Activated naive CD8-positive, alpha-beta T cell treated with anti-CD3 and anti-CD28 coated beads for 36 hours (primary cell): ENCODE measurements around the gene RTP4. TPM values are rescaled to one million over a fixed set of nuclear protein-coding genes. Genes with fewer than 3 reads are reported as not detected.
"Not testable (repeated sequence)": the region's sequence is repeated elsewhere in the genome, so short reads cannot be mapped to it uniquely, and the experiment has no call there.

Source experiments
- DNase-seq: peaks from one replicate; pipeline ENCODE4 v3.0.0; 2021
- H3K27ac Mint-ChIP-seq: one replicate; pipeline ENCODE4 v1.8.0; 2022; ENCODE audit warnings: mild to moderate bottlenecking, moderate library complexity, mixed read lengths
- H3K27me3 Mint-ChIP-seq: one replicate; pipeline ENCODE4 v1.8.0; 2022; ENCODE audit warnings: mild to moderate bottlenecking, mixed read lengths
- H3K36me3 Mint-ChIP-seq: one replicate; pipeline ENCODE4 v1.8.0; 2021; ENCODE audit warnings: mild to moderate bottlenecking, mixed read lengths
- H3K4me1 Mint-ChIP-seq: one replicate; pipeline ENCODE4 v1.8.0; 2021; ENCODE audit warnings: mixed read lengths
- H3K4me3 Mint-ChIP-seq: one replicate; pipeline ENCODE4 v1.8.0; 2022; ENCODE audit warnings: mild to moderate bottlenecking, moderate library complexity, mixed read lengths
- H3K9me3 Mint-ChIP-seq: one replicate; pipeline ENCODE4 v1.8.0; 2022; ENCODE audit warnings: mixed read lengths
- total RNA-seq, 2 experiments: library from RNA; stranded (reverse); gene quantifications; one replicate each; pipeline ENCODE4 v1.2.3, GENCODE V29; 2021

RTP4 gene
- total RNA-seq, 2 experiments from 2014 or later, result 4.6 to 4.9 TPM

DNA sequence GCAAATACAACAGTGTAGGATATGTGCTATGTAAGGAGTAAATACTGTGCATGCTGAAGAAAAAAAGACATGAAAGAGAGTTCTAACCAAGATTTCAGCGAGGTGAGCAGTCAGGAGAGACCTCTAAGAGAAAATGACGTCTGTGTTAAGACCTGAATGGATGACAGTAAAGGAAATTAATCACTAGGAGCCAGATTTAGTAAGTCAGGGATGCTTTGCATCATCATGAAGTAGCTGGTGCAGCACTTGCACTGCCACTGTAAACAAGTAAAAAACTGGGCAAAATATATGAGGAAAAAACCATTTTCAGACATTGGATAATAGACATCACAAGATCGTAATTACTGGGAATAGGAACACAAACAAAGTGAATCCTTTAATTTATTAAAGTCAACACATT is 32.6 kb downstream of the RTP4 start:
- no peaks in the 10 kb centered on the region for H3K4me1 Mint-ChIP-seq
- H3K36me3 Mint-ChIP-seq, result no peaks in the 10 kb centered on the region
- H3K27ac Mint-ChIP-seq, result no peak overlapping the region
- no peak for DNase-seq
- peaks cover 27% of the 10 kb centered on the region for H3K27me3 Mint-ChIP-seq
- H3K4me3 Mint-ChIP-seq, result no peak overlapping the region
- H3K9me3 Mint-ChIP-seq, result no peaks in the 10 kb centered on the region

DNA sequence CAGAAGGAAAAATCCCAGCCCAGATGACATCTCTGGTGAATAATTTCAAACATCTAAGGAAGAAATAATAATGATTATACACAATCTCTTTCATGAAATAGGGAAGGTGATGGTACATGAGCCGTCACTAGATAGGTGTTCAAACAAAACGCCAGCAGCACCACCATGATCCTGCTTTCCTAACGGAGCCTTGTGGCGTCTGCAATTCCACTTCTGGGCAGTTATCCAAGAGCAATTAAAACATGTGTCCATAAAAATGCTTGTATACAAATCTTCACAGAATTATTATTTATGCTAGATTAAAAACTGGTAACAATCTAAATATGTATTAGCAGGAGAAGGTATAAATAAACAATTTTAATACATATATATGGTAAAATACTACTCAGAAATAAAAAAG is 33.7 kb downstream of the RTP4 start:
- no peaks in the 10 kb centered on the region for H3K9me3 Mint-ChIP-seq
- DNase-seq, result no peak
- H3K27me3 Mint-ChIP-seq, result peaks cover 26% of the 10 kb centered on the region
- no peaks in the 10 kb centered on the region for H3K36me3 Mint-ChIP-seq
- no peaks in the 10 kb centered on the region for H3K4me1 Mint-ChIP-seq
- no peak overlapping the region for H3K27ac Mint-ChIP-seq
- H3K4me3 Mint-ChIP-seq, result no peak overlapping the region

DNA sequence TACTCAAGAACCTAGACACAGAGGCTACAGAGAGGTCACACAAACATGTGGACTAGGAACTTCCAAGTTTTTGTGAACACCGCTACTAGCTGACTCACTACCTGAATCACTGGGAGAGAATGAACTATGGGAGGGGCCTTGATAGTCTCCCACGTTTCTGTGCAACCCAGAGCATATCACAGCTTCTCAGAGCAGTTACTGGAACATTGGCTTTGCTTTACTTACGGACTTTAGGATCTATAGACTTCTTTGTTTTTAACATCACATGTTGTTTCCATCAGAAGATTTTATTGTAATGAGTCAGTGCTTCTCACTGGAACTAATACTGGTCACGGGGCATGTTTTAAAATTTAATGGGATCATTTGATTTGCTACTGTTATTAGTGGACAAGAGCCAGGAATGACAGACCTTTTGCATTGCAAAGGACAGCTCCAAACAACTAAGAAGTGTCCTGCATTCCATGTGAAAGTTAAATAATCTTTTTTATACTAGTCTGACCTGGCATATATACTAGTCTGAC is 35.6 kb downstream of the RTP4 start:
- Mint-ChIP-seq H3K36me3 (no peaks in the 10 kb centered on the region), H3K27me3 (peaks cover 34% of the 10 kb centered on the region), H3K9me3 (no peaks in the 10 kb centered on the region), H3K27ac (no peak overlapping the region), H3K4me1 (no peaks in the 10 kb centered on the region), H3K4me3 (no peak overlapping the region)
- no peak for DNase-seq

DNA sequence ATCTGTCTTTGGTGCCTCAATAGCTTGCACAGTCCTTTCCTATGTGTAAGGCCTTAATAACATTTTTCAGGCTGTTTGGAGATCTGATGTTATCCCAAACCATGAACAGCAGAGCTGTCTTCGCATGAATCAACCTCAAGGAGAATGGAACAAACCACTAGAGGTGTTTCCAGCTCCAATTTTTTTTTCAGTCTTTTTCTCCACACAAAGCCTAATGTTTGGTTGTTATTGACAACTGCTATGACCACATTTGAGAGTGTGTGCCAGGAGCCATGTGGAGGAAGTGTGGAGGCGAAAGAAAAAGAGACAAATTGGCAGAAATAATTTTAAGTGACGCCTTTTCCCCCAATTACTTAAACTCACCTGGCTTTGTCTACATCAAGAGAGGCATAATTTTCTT is 38.7 kb downstream of the RTP4 start:
- H3K9me3 Mint-ChIP-seq, result no peaks in the 10 kb centered on the region
- no peak overlapping the region for H3K4me3 Mint-ChIP-seq
- H3K36me3 Mint-ChIP-seq, result no peaks in the 10 kb centered on the region
- H3K4me1 Mint-ChIP-seq, result no peaks in the 10 kb centered on the region
- peaks cover 38% of the 10 kb centered on the region for H3K27me3 Mint-ChIP-seq
- no peak overlapping the region for H3K27ac Mint-ChIP-seq
- no peak for DNase-seq

DNA sequence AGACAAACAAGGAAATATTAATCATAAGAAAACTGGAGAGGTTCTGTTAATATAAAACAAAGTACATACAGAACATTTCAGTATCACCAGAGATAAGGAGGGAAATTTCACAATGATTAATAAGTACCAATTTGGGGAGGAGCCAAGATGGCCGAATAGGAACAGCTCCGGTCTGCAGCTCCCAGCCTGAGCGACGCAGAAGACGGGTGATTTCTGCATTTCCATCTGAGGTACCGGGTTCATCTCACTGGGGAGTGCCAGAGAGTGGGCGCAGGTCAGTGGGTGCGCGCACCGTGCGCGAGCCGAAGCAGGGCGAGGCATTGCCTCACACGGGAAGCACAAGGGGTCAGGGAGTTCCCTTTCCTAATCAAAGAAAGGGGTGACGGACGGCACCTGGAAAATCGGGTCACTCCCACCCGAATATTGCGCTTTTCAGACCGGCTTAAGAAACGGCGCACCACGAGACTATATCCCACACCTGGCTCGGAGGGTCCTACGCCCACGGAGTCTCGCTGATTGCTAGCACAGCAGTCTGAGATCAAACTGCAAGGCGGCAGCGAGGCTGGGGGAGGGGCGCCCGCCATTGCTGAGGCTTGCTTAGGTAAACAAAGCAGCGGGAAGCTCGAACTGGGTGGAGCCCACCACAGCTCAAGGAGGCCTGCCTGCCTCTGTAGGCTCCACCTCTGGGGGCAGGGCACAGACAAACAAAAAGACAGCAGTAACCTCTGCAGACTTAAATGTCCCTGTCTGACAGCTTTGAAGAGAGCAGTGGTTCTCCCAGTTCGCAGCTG is 44.0 kb downstream of the RTP4 start:
- not testable (repeated sequence) for H3K4me1 Mint-ChIP-seq, H3K9me3 Mint-ChIP-seq, H3K36me3 Mint-ChIP-seq, H3K4me3 Mint-ChIP-seq, H3K27ac Mint-ChIP-seq, DNase-seq
- H3K27me3 Mint-ChIP-seq, result peaks cover 28% of the 10 kb centered on the region

Other genes starting within 250 kb of the RTP4 start
- 10 to 100 TPM; 14.7 to 17.7 TPM for gene RPL39L, start 228.9 kb upstream of the RTP4 start, total RNA-seq
- not detected for gene RTP1, start 170.9 kb upstream of the RTP4 start, total RNA-seq
- not detected for gene MASP1, start 76.6 kb upstream of the RTP4 start, total RNA-seq